Activated CD8-positive, alpha-beta T cell treated with anti-CD3 and anti-CD28 coated beads for 36 hours (primary cell): Measurements from ENCODE around the gene PPIE. TPM values are rescaled to one million over a fixed set of nuclear protein-coding genes. Genes with fewer than 3 reads are reported as not detected.

Experiments used
- ATAC-seq: fragments of 200-7000 bp; cut with Tn5 transposase; one replicate; pipeline ENCODE4 v1.10.0; 2021; ENCODE audit warnings: mild to moderate bottlenecking, moderate library complexity
- CTCF ChIA-PET: fragments of 350-600 bp; sonication (Branson Sonifier 250); formaldehyde crosslinking; loops from one replicate; lab custom pipeline; 2021; ENCODE audit warnings: antibody characterized with exemption; lab: Charles Lee
- POLR2A ChIA-PET: fragments of 350-600 bp; sonication (Branson Sonifier 250); formaldehyde crosslinking; loops from one replicate; lab custom pipeline; 2021; ENCODE audit warnings: antibody characterized with exemption; lab: Charles Lee
- DNase-seq: peaks from one replicate; pipeline ENCODE4 v3.0.0-alpha.2; 2020
- H3K27ac Mint-ChIP-seq: one replicate; pipeline ENCODE4 v1.8.0; 2021; ENCODE audit warnings: mild to moderate bottlenecking, mixed read lengths
- H3K27me3 Mint-ChIP-seq: one replicate; pipeline ENCODE4 v1.8.0; 2021; ENCODE audit warnings: mixed read lengths
- H3K36me3 Mint-ChIP-seq: one replicate; pipeline ENCODE4 v1.8.0; 2021; ENCODE audit warnings: low read depth, mixed read lengths
- H3K4me1 Mint-ChIP-seq: one replicate; pipeline ENCODE4 v1.8.0; 2021; ENCODE audit warnings: low read depth, mixed read lengths
- H3K4me3 Mint-ChIP-seq: one replicate; pipeline ENCODE4 v1.8.0; 2021; ENCODE audit warnings: mild to moderate bottlenecking, moderate library complexity, mixed read lengths
- H3K9me3 Mint-ChIP-seq: one replicate; pipeline ENCODE4 v1.8.0; 2021; ENCODE audit warnings: mixed read lengths
- CTCF ChIP-seq: fragments of 200-600 bp; IDR thresholded peaks from one replicate; pipeline ENCODE4 v1.8.0; 2022; ENCODE audit warnings: antibody characterized with exemption, mild to moderate bottlenecking
- intact Hi-C: fragments of 100-400 bp; cut with micrococcal nuclease; formaldehyde crosslinking; loops from one replicate; pipeline ENCODE4 v1.10.0; 2022
- total RNA-seq, 2 experiments: library from RNA; stranded (reverse); gene quantifications; one replicate each; pipeline ENCODE4 v1.2.3, GENCODE V29; 2021

The PPIE gene
- total RNA-seq, 2 experiments from 2014 or later, result 71.7 to 74.7 TPM

- no peak overlapping the region for H3K27ac Mint-ChIP-seq
- ATAC-seq (no peak), DNase-seq (no peak)
- CTCF ChIA-PET, result no interaction called here
- H3K4me3 Mint-ChIP-seq, result no peak overlapping the region
- H3K4me1 Mint-ChIP-seq, result no peaks in the 10 kb centered on the region
- POLR2A ChIA-PET, result no interaction called here
- H3K9me3 Mint-ChIP-seq, result no peaks in the 10 kb centered on the region
- peaks cover 29% of the 10 kb centered on the region for H3K36me3 Mint-ChIP-seq
- intact Hi-C loops, result no loop called here
- TF ChIP-seq CTCF, result no peak
- H3K27me3 Mint-ChIP-seq, result no peaks in the 10 kb centered on the region
Observed at GRCh38 chr1:39757501-39757900, 18.8 kb downstream of the PPIE start.

GRCh38 chr1:39758556-39759435, 20.1 kb downstream of the PPIE start:
- peaks cover 20% of the 10 kb centered on the region for H3K36me3 Mint-ChIP-seq
- CTCF ChIA-PET, result no interaction called here
- intact Hi-C loops, result no loop called here

GRCh38 chr1:39759436-39759726, 20.7 kb downstream of the PPIE start:
- Mint-ChIP-seq H3K4me1 (no peaks in the 10 kb centered on the region), H3K4me3 (no peak overlapping the region), H3K27me3 (no peaks in the 10 kb centered on the region), H3K9me3 (no peaks in the 10 kb centered on the region), H3K27ac (no peak overlapping the region), H3K36me3 (peaks cover 18% of the 10 kb centered on the region)
- DNase-seq (no peak), ATAC-seq (no peak)
- ChIA-PET POLR2A (no interaction called here), CTCF (no interaction called here)
- intact Hi-C loops, result no loop called here
- no peak for TF ChIP-seq CTCF

More at GRCh38 chr1:39758556-39759435, 20.1 kb downstream of the PPIE start:
- DNase-seq, result no peak
- no peaks in the 10 kb centered on the region for H3K9me3 Mint-ChIP-seq
- H3K27ac Mint-ChIP-seq, result no peak overlapping the region
- H3K4me1 Mint-ChIP-seq, result no peaks in the 10 kb centered on the region
- ATAC-seq, result no peak
- no peak for TF ChIP-seq CTCF
- no peaks in the 10 kb centered on the region for H3K27me3 Mint-ChIP-seq
- no peak overlapping the region for H3K4me3 Mint-ChIP-seq
- POLR2A ChIA-PET, result no interaction called here

- POLR2A ChIA-PET, result no interaction called here
- no peak overlapping the region for H3K4me3 Mint-ChIP-seq
- no peak for ATAC-seq
- no peaks in the 10 kb centered on the region for H3K4me1 Mint-ChIP-seq
- TF ChIP-seq CTCF, result no peak
- intact Hi-C loops, result no loop called here
- DNase-seq, result no peak
- peaks cover 18% of the 10 kb centered on the region for H3K36me3 Mint-ChIP-seq
- H3K27me3 Mint-ChIP-seq, result no peaks in the 10 kb centered on the region
- H3K9me3 Mint-ChIP-seq, result no peaks in the 10 kb centered on the region
- H3K27ac Mint-ChIP-seq, result no peak overlapping the region
- CTCF ChIA-PET, result no interaction called here
Observed at GRCh38 chr1:39760074-39761008, 21.7 kb downstream of the PPIE start.

GRCh38 chr1:39761016-39761415, 22.3 kb downstream of the PPIE start:
- Mint-ChIP-seq H3K4me1 (no peaks in the 10 kb centered on the region), H3K9me3 (no peaks in the 10 kb centered on the region), H3K27me3 (no peaks in the 10 kb centered on the region), H3K27ac (no peak overlapping the region), H3K36me3 (peaks cover 18% of the 10 kb centered on the region), H3K4me3 (no peak overlapping the region)
- no peak for ATAC-seq
- no peak for TF ChIP-seq CTCF
- ChIA-PET CTCF (no interaction called here), POLR2A (no interaction called here)
- no peak for DNase-seq
- intact Hi-C loops, result no loop called here
